H1 (cell line): ENCODE data around the gene RP9. TPM values are rescaled to one million over a fixed set of nuclear protein-coding genes. Genes with fewer than 3 reads are reported as not detected.

Source experiments
- CTCF ChIA-PET: fragments of 300-600 bp; sonication (Branson Sonifier 250); formaldehyde crosslinking; loops from one replicate; lab custom pipeline; 2021; ENCODE audit not compliant: partially characterized antibody; lab: Charles Lee
- POLR2A ChIA-PET: fragments of 300-600 bp; sonication (Branson Sonifier 250); formaldehyde crosslinking; loops from one replicate; lab custom pipeline; 2021; ENCODE audit warnings: inconsistent platforms; ENCODE audit not compliant: partially characterized antibody; lab: Charles Lee
- DNase-seq, 2 experiments: peaks; one replicate each; pipeline versions ENCODE4 v3.0.0 to v3.0.0-alpha.2; 2010 to 2022; ENCODE audit warnings: low spot score in 2 of 2, low read depth in 1 of 2, mixed read lengths in 1 of 2
- FAIRE-seq: peaks from 2 replicates; lab custom pipeline; 2011; peaks lifted over from hg19 to GRCh38; lab: Jason Lieb, UNC
- H2AFZ ChIP-seq: 2 replicates; pipeline ENCODE4 v1.8.1; 2012; ENCODE audit warnings: low read length, inconsistent platforms
- H2AK5ac ChIP-seq: 2 replicates; pipeline ENCODE4 v1.6.1; 2013; ENCODE audit warnings: low read depth, low read length
- H2BK120ac ChIP-seq: replicated peaks from 2 replicates; pipeline ENCODE3; 2013; ENCODE audit warnings: low read depth, low read length, inconsistent platforms
- H2BK12ac ChIP-seq: 2 replicates; pipeline ENCODE4 v1.6.1; 2013; ENCODE audit warnings: low read depth, low read length
- H2BK15ac ChIP-seq: 2 replicates; pipeline ENCODE4 v1.6.1; 2013; ENCODE audit warnings: low read length
- H2BK20ac ChIP-seq: 2 replicates; pipeline ENCODE4 v1.6.1; 2013; ENCODE audit warnings: low read length
- H2BK5ac ChIP-seq: 2 replicates; pipeline ENCODE4 v1.6.1; 2013; ENCODE audit warnings: low read depth, low read length
- H3K14ac ChIP-seq: 2 replicates; pipeline ENCODE4 v1.6.1; 2013; ENCODE audit warnings: inconsistent platforms; ENCODE audit not compliant: insufficient read length
- H3K18ac ChIP-seq: 2 replicates; pipeline ENCODE4 v1.6.1; 2013; ENCODE audit warnings: low read length; ENCODE audit errors: extremely low read depth
- H3K23ac ChIP-seq: 2 replicates; pipeline ENCODE4 v1.6.1; 2013; ENCODE audit warnings: inconsistent platforms; ENCODE audit not compliant: insufficient read length
- H3K23me2 ChIP-seq: 2 replicates; pipeline ENCODE4 v1.6.1; 2013; ENCODE audit warnings: low read depth, low read length
- H3K27ac ChIP-seq: 2 replicates; pipeline ENCODE4 v1.6.1; 2011; ENCODE audit warnings: low read depth, low read length, inconsistent platforms
- H3K27me3 ChIP-seq, 4 experiments: replicated peaks in 1 of 4; 1 replicate in 1 of 4; 2 replicates in 3 of 4; pipeline versions ENCODE4 v1.6.1 to v1.8.1; 2011 to 2013; ENCODE audit warnings: low read length in 3 of 4, mild to moderate bottlenecking in 3 of 4, inconsistent platforms in 2 of 4, mixed read lengths in 2 of 4, moderate library complexity in 1 of 4; ENCODE audit not compliant: control insufficient read depth in 3 of 4, insufficient read depth in 3 of 4; ENCODE audit errors: extremely low read depth in 1 of 4
- H3K36me3 ChIP-seq, 4 experiments: 2 replicates each; pipeline versions ENCODE4 v1.6.1 to v1.8.1; 2011 to 2013; ENCODE audit warnings: mild to moderate bottlenecking in 4 of 4, low read length in 3 of 4, moderate library complexity in 2 of 4, control low read depth in 1 of 4, inconsistent platforms in 1 of 4; ENCODE audit not compliant: insufficient read depth in 4 of 4, control insufficient read depth in 2 of 4
- H3K4ac ChIP-seq: replicated peaks from 2 replicates; pipeline ENCODE3; 2013; ENCODE audit warnings: low read length, low read depth, mixed read lengths, inconsistent platforms; ENCODE audit not compliant: insufficient read length
- H3K4me1 ChIP-seq, 4 experiments: replicated peaks in 1 of 4; 1 replicate in 1 of 4; 2 replicates in 3 of 4; pipeline versions ENCODE4 v1.6.1 to v1.8.1; 2011 to 2013; ENCODE audit warnings: low read length in 3 of 4, inconsistent platforms in 2 of 4, mixed read lengths in 1 of 4; ENCODE audit not compliant: insufficient read depth in 4 of 4, control insufficient read depth in 3 of 4
- H3K4me2 ChIP-seq, 2 experiments: 2 replicates each; pipeline versions ENCODE4 v1.6.1 to v1.8.1; 2011 to 2013; ENCODE audit warnings: low read depth in 2 of 2, low read length in 2 of 2, control low read depth in 1 of 2, inconsistent platforms in 1 of 2, mild to moderate bottlenecking in 1 of 2; ENCODE audit not compliant: insufficient read depth in 1 of 2
- H3K4me3 ChIP-seq, 4 experiments: fragments of 200-600, 300-600 bp in 1 of 4; sonication (generic), shearing (Covaris generic), sonication (Bioruptor Twin) in 1 of 4; 2 replicates each; pipeline versions ENCODE4 v1.5.1 to v1.8.1; 2011 to 2016; ENCODE audit warnings: low read length in 4 of 4, low read depth in 3 of 4, control low read depth in 2 of 4, inconsistent platforms in 2 of 4, mild to moderate bottlenecking in 2 of 4, mixed read lengths in 1 of 4, moderate library complexity in 1 of 4; ENCODE audit not compliant: insufficient read depth in 2 of 4; ENCODE audit errors: extremely low read depth in 1 of 4
- H3K56ac ChIP-seq: replicated peaks from 2 replicates; pipeline ENCODE3; 2013; ENCODE audit warnings: low read depth, mild to moderate bottlenecking, mixed read lengths, low read length, inconsistent platforms; ENCODE audit not compliant: insufficient read length
- H3K79me1 ChIP-seq: 2 replicates; pipeline ENCODE4 v1.6.1; 2013; ENCODE audit warnings: low read depth, low read length, control low read depth
- H3K79me2 ChIP-seq, 2 experiments: 2 replicates each; pipeline versions ENCODE4 v1.6.1 to v1.8.1; 2012 to 2013; ENCODE audit warnings: low read length in 2 of 2, mild to moderate bottlenecking in 2 of 2, inconsistent platforms in 1 of 2; ENCODE audit not compliant: insufficient read depth in 2 of 2, control insufficient read depth in 1 of 2
- H3K9ac ChIP-seq, 4 experiments: replicated peaks in 1 of 4; 1 replicate in 1 of 4; 2 replicates in 3 of 4; pipeline versions ENCODE4 v1.6.1 to v1.8.1; 2011 to 2013; ENCODE audit warnings: low read depth in 3 of 4, low read length in 3 of 4, control low read depth in 2 of 4, mild to moderate bottlenecking in 2 of 4, moderate library complexity in 2 of 4, inconsistent platforms in 1 of 4; ENCODE audit errors: extremely low read depth in 1 of 4
- H3K9me3 ChIP-seq, 2 experiments: 2 replicates each; pipeline versions ENCODE4 v1.6.1 to v1.8.1; 2012 to 2013; ENCODE audit warnings: mild to moderate bottlenecking in 2 of 2, moderate library complexity in 2 of 2, control low read depth in 1 of 2, inconsistent platforms in 1 of 2, low read depth in 1 of 2, low read length in 1 of 2, mixed read lengths in 1 of 2; ENCODE audit not compliant: insufficient read depth in 2 of 2
- H4K20me1 ChIP-seq, 2 experiments: replicated peaks in 1 of 2; 2 replicates each; pipeline versions ENCODE3 to v1.8.1; 2011 to 2013; ENCODE audit warnings: inconsistent platforms in 2 of 2, low read length in 2 of 2, mild to moderate bottlenecking in 1 of 2; ENCODE audit not compliant: insufficient read depth in 2 of 2, control insufficient read depth in 1 of 2
- H4K5ac ChIP-seq: 2 replicates; pipeline ENCODE4 v1.6.1; 2013; ENCODE audit warnings: low read length, low read depth, mixed read lengths, inconsistent platforms; ENCODE audit not compliant: insufficient read length
- H4K8ac ChIP-seq: 2 replicates; pipeline ENCODE4 v1.8.0; 2013; ENCODE audit warnings: mild to moderate bottlenecking, moderate library complexity, low read length, inconsistent platforms; ENCODE audit not compliant: insufficient read depth; ENCODE audit errors: extremely low read depth
- H4K91ac ChIP-seq: replicated peaks from 2 replicates; pipeline ENCODE3; 2013; ENCODE audit warnings: low read length, mixed read lengths, inconsistent platforms; ENCODE audit not compliant: insufficient read length
- CTBP2 ChIP-seq: IDR thresholded peaks from 2 replicates; pipeline ENCODE4 v1.7.0; 2011; ENCODE audit warnings: borderline replicate concordance, mild to moderate bottlenecking, moderate library complexity, mixed read lengths, low read length; ENCODE audit not compliant: insufficient read depth, insufficient read length
- RAD21 ChIP-seq, 2 experiments: IDR thresholded peaks in 1 of 2; conservative IDR thresholded peaks in 1 of 2; 2 replicates each; pipeline ENCODE4 v1.6.1; 2011; ENCODE audit warnings: low read depth in 2 of 2, low read length in 2 of 2, improper control_type of control experiment in 1 of 2, inconsistent platforms in 1 of 2, mild to moderate bottlenecking in 1 of 2, moderate library complexity in 1 of 2
- SAP30 ChIP-seq: fragments of 300-600 bp; sonication (generic); IDR thresholded peaks from 2 replicates; pipeline ENCODE4 v1.7.1; 2012; ENCODE audit warnings: low read length, moderate library complexity, mild to moderate bottlenecking, inconsistent platforms; ENCODE audit not compliant: insufficient read depth, insufficient replicate concordance
- TEAD4 ChIP-seq: IDR thresholded peaks from 2 replicates; pipeline ENCODE4 v1.6.1; 2012; ENCODE audit warnings: low read depth, low read length, inconsistent platforms, mixed read lengths
- YY1 ChIP-seq: IDR thresholded peaks from 2 replicates; pipeline ENCODE4 v1.6.1; 2011; ENCODE audit warnings: low read depth, mild to moderate bottlenecking, low read length
- WGBS, 2 experiments: shearing (Covaris generic) in 1 of 2; methylation state at CpG; one replicate each; pipeline versions ENCODE4 v1.1.6 to v1.1.7; 2013 to 2015; ENCODE audit warnings: low lambda C conversion rate in 2 of 2, mixed read lengths in 2 of 2, inconsistent platforms in 1 of 2, low coverage in 1 of 2, missing lambda C conversion rate in 1 of 2; ENCODE audit not compliant: insufficient replicate concordance in 2 of 2, insufficient coverage in 1 of 2, insufficient read length in 1 of 2; ENCODE audit errors: extremely low coverage in 1 of 2, missing lambda C conversion rate in 1 of 2; 5-methylcytosine and 5-hydroxymethylcytosine counted together
- polyA plus RNA-seq, 7 experiments: library from polyadenylated mRNA; depleted of rRNA in 3 of 7; stranded (reverse) in 5 of 7; unstranded in 2 of 7; fragments of >200 nt in 5 of 7; fragments of 200-250 nt in 2 of 7; gene quantifications; 1 replicate in 5 of 7; 2 replicates in 1 of 7; 4 replicates in 1 of 7; pipeline versions ENCODE4 v1.2.1 to v1.2.3, GENCODE V29; 2011 to 2013; ENCODE audit warnings: missing spikeins in 2 of 7, mixed read lengths in 2 of 7
- total RNA-seq: library from RNA; stranded (reverse); fragmentation: NEBNext Ultra II Directional; extraction: Animal tissue kit (Norgen Biotek cat#: 25700); gene quantifications from 2 replicates; pipeline ENCODE4 v1.2.1, GENCODE V29; 2021

Gene RP9
- total and polyA plus RNA-seq, 2 of the 8 experiments (the other 6 are each of a cell fraction or from before 2014, with no cell fraction given), result 11.0 to 12.4 TPM

- H4K8ac ChIP-seq, result no peak overlapping the region
- H2AFZ ChIP-seq, result peak overlapping the region; percentile 98
- no peak overlapping the region for H2BK15ac ChIP-seq
- H4K20me1 ChIP-seq, result no peaks in the 10 kb centered on the region
- POLR2A ChIA-PET, result interaction anchor here (1.1 kb wide), 1 partner anchor 238 kb away, joined by 3 read pairs; the partner anchor contains the start of gene KBTBD2
- no peaks in the 10 kb centered on the region for H3K36me3 ChIP-seq
- H2AK5ac ChIP-seq, result no peak overlapping the region
- peak overlapping the region; percentile 82 to 91 for H3K4me2 ChIP-seq
- no peak overlapping the region for H3K27ac ChIP-seq
- FAIRE-seq (no peak), DNase-seq (no peak)
- no peaks in the 10 kb centered on the region for H3K79me2 ChIP-seq
- no peak overlapping the region; the same call in 1 of the 2 replicates for H3K18ac ChIP-seq
- no peaks in the 10 kb centered on the region for H3K27me3 ChIP-seq
- H3K56ac ChIP-seq, result no peak overlapping the region
- no peak overlapping the region for H2BK120ac ChIP-seq
- no peak overlapping the region for H3K14ac ChIP-seq
- H3K23me2 ChIP-seq, result peaks cover 7% of the 10 kb centered on the region; the same call in 1 of the 2 replicates
- CTCF ChIA-PET, result interaction anchor here (0.5 to 0.9 kb wide), 2 partner anchors 10 to 12 kb away, joined by 3 to 5 read pairs; no protein-coding TSS in a partner anchor
- no peak overlapping the region for H2BK20ac ChIP-seq
- H3K9ac ChIP-seq, result peak overlapping the region in 1 of 4 experiments; percentile 35; a peak in 2 of 7 replicates
- H2BK5ac ChIP-seq, result no peak overlapping the region
- H4K91ac ChIP-seq, result no peak overlapping the region
- TF ChIP-seq CTBP2 (no peak), TEAD4 (no peak), SAP30 (peak; percentile 12), YY1 (no peak), RAD21 (IDR thresholded peaks at IDR 0.05 in 1 of 2, conservative IDR thresholded peaks at IDR 0.05 in 1 of 2; ENCODE audit: low read depth in 2 of 2, low read length in 2 of 2) (no peak)
- H3K4ac ChIP-seq, result no peak overlapping the region
- no peak overlapping the region for H4K5ac ChIP-seq
- no peak overlapping the region for H2BK12ac ChIP-seq
- no peaks in the 10 kb centered on the region for H3K4me1 ChIP-seq
- H3K23ac ChIP-seq, result no peak overlapping the region
- H3K79me1 ChIP-seq, result no peaks in the 10 kb centered on the region
- peak overlapping the region; percentile 56 to 97 (median 88) for H3K4me3 ChIP-seq
- 5% methylated on average over 11 of the region's 11 CpGs; no CpG with 5 or more reads in 1 of the 2 experiments for WGBS, 2 experiments
- H3K9me3 ChIP-seq, result no peaks in the 10 kb centered on the region
Observed at GRCh38 chr7:33129806-33130153, 20.6 kb upstream of the RP9 start.
